Stimulated activated CD8-positive, alpha-beta memory T cell treated with anti-CD3 and anti-CD28 coated beads, Interleukin-12 subunit alpha, Interleukin-12 subunit beta, amount 100 ng/mL, for 24 hours (primary cell): ENCODE data around the gene APOH.
"Not testable (repeated sequence)": the region's sequence is repeated elsewhere in the genome, so short reads cannot be mapped to it uniquely, and the experiment has no call there.

Experiments
- DNase-seq: peaks from one replicate; pipeline ENCODE4 v3.0.0-alpha.2; 2020; ENCODE audit errors: extremely low read depth

The APOH gene

GRCh38 chr17:66228887-66229782, at the start of gene APOH:
TSS of gene APOH (minus strand) at chr17:66229415. CDS start at chr17:66229379, 36 bp downstream.
- DNase-seq = no peak

- DNase-seq = no peak
Observed at GRCh38 chr17:66277191-66277590, 48.0 kb upstream of the APOH start.

- no peak for DNase-seq
Observed at GRCh38 chr17:66276328-66276937, 47.2 kb upstream of the APOH start.

GRCh38 chr17:66275651-66276050, 46.4 kb upstream of the APOH start:
- DNase-seq = no peak

- DNase-seq = no peak
Observed at GRCh38 chr17:66273586-66273848, 44.3 kb upstream of the APOH start.

- no peak for DNase-seq
Observed at GRCh38 chr17:66272811-66273585, 43.8 kb upstream of the APOH start.

GRCh38 chr17:66271512-66271911, 42.3 kb upstream of the APOH start:
- no peak for DNase-seq

- no peak for DNase-seq
Observed at GRCh38 chr17:66270106-66270505, 40.9 kb upstream of the APOH start.

GRCh38 chr17:66268247-66268927, 39.2 kb upstream of the APOH start:
- no peak for DNase-seq

- DNase-seq = no peak
Observed at GRCh38 chr17:66264696-66265095, 35.5 kb upstream of the APOH start.

- DNase-seq = no peak
Observed at GRCh38 chr17:66262767-66263166, 33.6 kb upstream of the APOH start.

GRCh38 chr17:66260688-66261087, 31.5 kb upstream of the APOH start:
- DNase-seq = no peak

- DNase-seq = no peak
Observed at GRCh38 chr17:66260275-66260674, 31.1 kb upstream of the APOH start.

- no peak for DNase-seq
Observed at GRCh38 chr17:66255527-66255971, 26.3 kb upstream of the APOH start.

GRCh38 chr17:66255112-66255511, 25.9 kb upstream of the APOH start:
- DNase-seq = no peak

- not testable (repeated sequence) for DNase-seq
Observed at GRCh38 chr17:66253458-66253857, 24.2 kb upstream of the APOH start.

GRCh38 chr17:66250686-66251085, 21.5 kb upstream of the APOH start:
- DNase-seq = no peak

- DNase-seq = no peak
Observed at GRCh38 chr17:66248285-66248684, 19.1 kb upstream of the APOH start.

- no peak for DNase-seq
Observed at GRCh38 chr17:66241839-66242238, 12.6 kb upstream of the APOH start.

- DNase-seq = no peak
Observed at GRCh38 chr17:66240630-66241029, 11.4 kb upstream of the APOH start.

GRCh38 chr17:66240013-66240412, 10.8 kb upstream of the APOH start:
- no peak for DNase-seq

- no peak for DNase-seq
Observed at GRCh38 chr17:66235377-66235994, 6.3 kb upstream of the APOH start.
